ENCODE measurements around the gene ESYT3.

DNA sequence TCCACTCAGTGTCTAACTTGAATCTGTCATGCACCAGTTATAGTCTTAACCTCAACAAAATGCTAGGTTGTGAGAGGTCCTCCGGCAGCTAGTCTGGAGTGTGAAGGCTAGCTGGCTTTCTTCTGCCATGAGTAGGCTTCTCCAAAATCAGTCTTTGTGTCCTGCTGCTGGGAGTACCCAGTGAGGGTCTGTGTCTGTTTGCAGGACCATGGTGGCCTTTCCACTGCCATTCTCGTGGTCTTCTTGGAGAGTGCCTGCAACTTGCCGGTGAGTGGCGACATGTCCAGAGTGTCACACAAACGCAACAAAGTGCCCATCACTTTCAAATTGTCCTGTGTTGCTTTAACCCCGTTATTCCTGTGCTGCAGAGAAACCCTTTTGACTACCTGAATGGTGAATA, 34.0 kb downstream of the ESYT3 start:
- no peak for TF ChIP-seq POLR2AphosphoS5 (IDR thresholded peaks at IDR 0.05; ENCODE audit: low read depth, low read length)
- TF ChIP-seq, protein P1, sequence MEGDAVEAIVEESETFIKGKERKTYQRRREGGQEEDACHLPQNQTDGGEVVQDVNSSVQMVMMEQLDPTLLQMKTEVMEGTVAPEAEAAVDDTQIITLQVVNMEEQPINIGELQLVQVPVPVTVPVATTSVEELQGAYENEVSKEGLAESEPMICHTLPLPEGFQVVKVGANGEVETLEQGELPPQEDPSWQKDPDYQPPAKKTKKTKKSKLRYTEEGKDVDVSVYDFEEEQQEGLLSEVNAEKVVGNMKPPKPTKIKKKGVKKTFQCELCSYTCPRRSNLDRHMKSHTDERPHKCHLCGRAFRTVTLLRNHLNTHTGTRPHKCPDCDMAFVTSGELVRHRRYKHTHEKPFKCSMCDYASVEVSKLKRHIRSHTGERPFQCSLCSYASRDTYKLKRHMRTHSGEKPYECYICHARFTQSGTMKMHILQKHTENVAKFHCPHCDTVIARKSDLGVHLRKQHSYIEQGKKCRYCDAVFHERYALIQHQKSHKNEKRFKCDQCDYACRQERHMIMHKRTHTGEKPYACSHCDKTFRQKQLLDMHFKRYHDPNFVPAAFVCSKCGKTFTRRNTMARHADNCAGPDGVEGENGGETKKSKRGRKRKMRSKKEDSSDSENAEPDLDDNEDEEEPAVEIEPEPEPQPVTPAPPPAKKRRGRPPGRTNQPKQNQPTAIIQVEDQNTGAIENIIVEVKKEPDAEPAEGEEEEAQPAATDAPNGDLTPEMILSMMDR (IDR thresholded peaks at IDR 0.05), result no peak
- TF ChIP-seq, protein P2, sequence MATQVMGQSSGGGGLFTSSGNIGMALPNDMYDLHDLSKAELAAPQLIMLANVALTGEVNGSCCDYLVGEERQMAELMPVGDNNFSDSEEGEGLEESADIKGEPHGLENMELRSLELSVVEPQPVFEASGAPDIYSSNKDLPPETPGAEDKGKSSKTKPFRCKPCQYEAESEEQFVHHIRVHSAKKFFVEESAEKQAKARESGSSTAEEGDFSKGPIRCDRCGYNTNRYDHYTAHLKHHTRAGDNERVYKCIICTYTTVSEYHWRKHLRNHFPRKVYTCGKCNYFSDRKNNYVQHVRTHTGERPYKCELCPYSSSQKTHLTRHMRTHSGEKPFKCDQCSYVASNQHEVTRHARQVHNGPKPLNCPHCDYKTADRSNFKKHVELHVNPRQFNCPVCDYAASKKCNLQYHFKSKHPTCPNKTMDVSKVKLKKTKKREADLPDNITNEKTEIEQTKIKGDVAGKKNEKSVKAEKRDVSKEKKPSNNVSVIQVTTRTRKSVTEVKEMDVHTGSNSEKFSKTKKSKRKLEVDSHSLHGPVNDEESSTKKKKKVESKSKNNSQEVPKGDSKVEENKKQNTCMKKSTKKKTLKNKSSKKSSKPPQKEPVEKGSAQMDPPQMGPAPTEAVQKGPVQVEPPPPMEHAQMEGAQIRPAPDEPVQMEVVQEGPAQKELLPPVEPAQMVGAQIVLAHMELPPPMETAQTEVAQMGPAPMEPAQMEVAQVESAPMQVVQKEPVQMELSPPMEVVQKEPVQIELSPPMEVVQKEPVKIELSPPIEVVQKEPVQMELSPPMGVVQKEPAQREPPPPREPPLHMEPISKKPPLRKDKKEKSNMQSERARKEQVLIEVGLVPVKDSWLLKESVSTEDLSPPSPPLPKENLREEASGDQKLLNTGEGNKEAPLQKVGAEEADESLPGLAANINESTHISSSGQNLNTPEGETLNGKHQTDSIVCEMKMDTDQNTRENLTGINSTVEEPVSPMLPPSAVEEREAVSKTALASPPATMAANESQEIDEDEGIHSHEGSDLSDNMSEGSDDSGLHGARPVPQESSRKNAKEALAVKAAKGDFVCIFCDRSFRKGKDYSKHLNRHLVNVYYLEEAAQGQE (IDR thresholded peaks at IDR 0.05; ENCODE audit: insufficient read depth in 1 of 2, low read depth in 2 of 2, low read length in 1 of 2), result no peak

All from Panc1 (cell line).